ENCODE measurements around the gene RALGAPA2. TPM values are rescaled to one million over a fixed set of nuclear protein-coding genes. Genes with fewer than 3 reads are reported as not detected.

The RALGAPA2 gene
- total RNA-seq, 1 experiment from 2014 or later, result 9.8 TPM

- Mint-ChIP-seq H3K4me1 (ENCODE audit: insufficient read depth, unreplicated experiment) (peaks cover 6% of the 10 kb centered on the region), H3K27me3 (ENCODE audit: insufficient read depth, unreplicated experiment) (no peaks in the 10 kb centered on the region), H3K36me3 (ENCODE audit: insufficient read depth, unreplicated experiment) (peaks cover 12% of the 10 kb centered on the region), H3K4me3 (ENCODE audit: unreplicated experiment) (no peak overlapping the region), H3K27ac (ENCODE audit: low read depth, unreplicated experiment) (no peak overlapping the region), H3K9me3 (ENCODE audit: unreplicated experiment) (no peaks in the 10 kb centered on the region)
- DNase-seq (ENCODE audit: unreplicated experiment), result no peak
- no peak for TF ChIP-seq CTCF (IDR thresholded peaks at IDR 0.05; ENCODE audit: unreplicated experiment)
- ChIA-PET POLR2A (interaction anchor here (1.0 kb wide), 1 partner anchor 70 kb away, joined by 3 read pairs; no protein-coding TSS in a partner anchor), CTCF (interaction anchor here (0.8 to 0.9 kb wide), 2 partner anchors 376 to 615 kb away, joined by 3 to 6 read pairs; no protein-coding TSS in a partner anchor)
- intact Hi-C loops (cut with micrococcal nuclease), result no loop called here
- no TSS peak for BruUV-seq (replicated peaks)
These were observed 182.8 kb downstream of the RALGAPA2 start for GRCh38 chr20:20529597-20529996.

- POLR2A ChIA-PET, result no interaction called here
- Mint-ChIP-seq H3K9me3 (ENCODE audit: unreplicated experiment) (no peaks in the 10 kb centered on the region), H3K27me3 (ENCODE audit: insufficient read depth, unreplicated experiment) (no peaks in the 10 kb centered on the region), H3K4me1 (ENCODE audit: insufficient read depth, unreplicated experiment) (peaks cover 6% of the 10 kb centered on the region), H3K4me3 (ENCODE audit: unreplicated experiment) (no peak overlapping the region), H3K36me3 (ENCODE audit: insufficient read depth, unreplicated experiment) (peaks cover 13% of the 10 kb centered on the region), H3K27ac (ENCODE audit: low read depth, unreplicated experiment) (no peak overlapping the region)
- no peak for TF ChIP-seq CTCF (IDR thresholded peaks at IDR 0.05; ENCODE audit: unreplicated experiment)
- CTCF ChIA-PET, result interaction anchor here (0.9 kb wide), 1 partner anchor 375 kb away, joined by 6 read pairs; no protein-coding TSS in a partner anchor
- BruUV-seq (replicated peaks), result no TSS peak
- DNase-seq (ENCODE audit: unreplicated experiment), result no peak
- intact Hi-C loops (cut with micrococcal nuclease), result no loop called here
These were observed 183.6 kb downstream of the RALGAPA2 start for GRCh38 chr20:20528861-20529260.

- ChIA-PET CTCF (interaction anchor here (0.5 to 1.4 kb wide), 2 partner anchors 9 to 10 kb away, joined by 3 to 5 read pairs; no protein-coding TSS in a partner anchor), POLR2A (interaction anchor here (0.7 kb wide), 1 partner anchor 756 kb away, joined by 3 read pairs; no protein-coding TSS in a partner anchor)
- Mint-ChIP-seq H3K9me3 (ENCODE audit: unreplicated experiment) (no peaks in the 10 kb centered on the region), H3K4me3 (ENCODE audit: unreplicated experiment) (no peak overlapping the region), H3K4me1 (ENCODE audit: insufficient read depth, unreplicated experiment) (peaks cover 6% of the 10 kb centered on the region), H3K36me3 (ENCODE audit: insufficient read depth, unreplicated experiment) (peaks cover 10% of the 10 kb centered on the region), H3K27me3 (ENCODE audit: insufficient read depth, unreplicated experiment) (no peaks in the 10 kb centered on the region), H3K27ac (ENCODE audit: low read depth, unreplicated experiment) (no peak overlapping the region)
- DNase-seq (ENCODE audit: unreplicated experiment), result no peak
- BruUV-seq (replicated peaks), result no TSS peak
- intact Hi-C loops (cut with micrococcal nuclease), result no loop called here
- TF ChIP-seq CTCF (IDR thresholded peaks at IDR 0.05; ENCODE audit: unreplicated experiment), result no peak
These were observed 184.8 kb downstream of the RALGAPA2 start for GRCh38 chr20:20527661-20528060.

GRCh38 chr20:20525756-20526155 is 186.7 kb downstream of the RALGAPA2 start:
- H3K27me3 Mint-ChIP-seq (ENCODE audit: insufficient read depth, unreplicated experiment), result no peaks in the 10 kb centered on the region
- peaks cover 13% of the 10 kb centered on the region for H3K4me1 Mint-ChIP-seq (ENCODE audit: insufficient read depth, unreplicated experiment)
- H3K9me3 Mint-ChIP-seq (ENCODE audit: unreplicated experiment), result no peaks in the 10 kb centered on the region
- no peak overlapping the region for H3K27ac Mint-ChIP-seq (ENCODE audit: low read depth, unreplicated experiment)
- peaks cover 10% of the 10 kb centered on the region for H3K36me3 Mint-ChIP-seq (ENCODE audit: insufficient read depth, unreplicated experiment)
- no peak for DNase-seq (ENCODE audit: unreplicated experiment)
- no peak for TF ChIP-seq CTCF (IDR thresholded peaks at IDR 0.05; ENCODE audit: unreplicated experiment)
- ChIA-PET POLR2A (interaction anchor here (1.2 kb wide), 1 partner anchor 20 kb away, joined by 3 read pairs; no protein-coding TSS in a partner anchor), CTCF (interaction anchor here (0.7 to 3.0 kb wide), 5 partner anchors 42 to 1050 kb away, joined by 3 to 8 read pairs (median 3); no protein-coding TSS in a partner anchor)
- BruUV-seq (replicated peaks), result no TSS peak
- H3K4me3 Mint-ChIP-seq (ENCODE audit: unreplicated experiment), result no peak overlapping the region
- intact Hi-C loops (cut with micrococcal nuclease), result no loop called here

Data from MCF 10A (cell line).